ENCODE results near the gene PIP4P1.
"Not testable (repeated sequence)": the region's sequence is repeated elsewhere in the genome, so short reads cannot be mapped to it uniquely, and the experiment has no call there.

Gene PIP4P1

GRCh38 chr14:20458031-20458789 is 3.0 kb downstream of the PIP4P1 start:
- Histone ChIP-seq H3K9ac (ENCODE audit: low read length in 5 of 5) (peak overlapping the region in 1 of 5 donors; percentile 9), H3K27ac (ENCODE audit: low read depth, low read length) (peak overlapping the region; percentile 33), H3K4me1 (ENCODE audit: control insufficient read depth in 5 of 5, insufficient read depth in 5 of 5, low read length in 5 of 5) (peaks cover 12 to 62% (median 52%) of the 10 kb centered on the region in 5 donors), H3K27me3 (ENCODE audit: control insufficient read depth in 5 of 5, insufficient read depth in 4 of 5, low read length in 5 of 5) (no peaks in the 10 kb centered on the region), H3K4me3 (ENCODE audit: low read depth in 1 of 5, low read length in 5 of 5) (no peak overlapping the region), H3K36me3 (ENCODE audit: control insufficient read depth in 5 of 5, insufficient read depth in 5 of 5, low read length in 5 of 5) (peaks cover 12 to 33% (median 30%) of the 10 kb centered on the region in 5 donors), H3K9me3 (ENCODE audit: control insufficient read depth in 5 of 5, low read length in 5 of 5) (no peaks in the 10 kb centered on the region)

- H3K9ac ChIP-seq (ENCODE audit: low read length in 5 of 5): no peak overlapping the region
- no peaks in the 10 kb centered on the region for H3K27me3 ChIP-seq (ENCODE audit: control insufficient read depth in 5 of 5, insufficient read depth in 4 of 5, low read length in 5 of 5)
- peaks cover 12 to 63% (median 49%) of the 10 kb centered on the region in 5 donors for H3K4me1 ChIP-seq (ENCODE audit: control insufficient read depth in 5 of 5, insufficient read depth in 5 of 5, low read length in 5 of 5)
- H3K27ac ChIP-seq (ENCODE audit: low read depth, low read length): peak overlapping the region; percentile 94
- no peak overlapping the region for H3K4me3 ChIP-seq (ENCODE audit: low read depth in 1 of 5, low read length in 5 of 5)
- H3K36me3 ChIP-seq (ENCODE audit: control insufficient read depth in 5 of 5, insufficient read depth in 5 of 5, low read length in 5 of 5): peaks cover 12 to 39% (median 36%) of the 10 kb centered on the region in 5 donors
- no peaks in the 10 kb centered on the region for H3K9me3 ChIP-seq (ENCODE audit: control insufficient read depth in 5 of 5, low read length in 5 of 5)
Measured at GRCh38 chr14:20456971-20457370, 4.3 kb downstream of the PIP4P1 start.

GRCh38 chr14:20455355-20456300 is 5.6 kb downstream of the PIP4P1 start:
- no peaks in the 10 kb centered on the region for H3K9me3 ChIP-seq (ENCODE audit: control insufficient read depth in 5 of 5, low read length in 5 of 5)
- H3K27me3 ChIP-seq (ENCODE audit: control insufficient read depth in 5 of 5, insufficient read depth in 4 of 5, low read length in 5 of 5): no peaks in the 10 kb centered on the region
- H3K36me3 ChIP-seq (ENCODE audit: control insufficient read depth in 5 of 5, insufficient read depth in 5 of 5, low read length in 5 of 5): peaks cover 14 to 48% (median 43%) of the 10 kb centered on the region in 5 donors
- H3K9ac ChIP-seq (ENCODE audit: low read length in 5 of 5): peak overlapping the region; percentile 68 to 80 (median 73)
- peak overlapping the region; percentile 94 for H3K27ac ChIP-seq (ENCODE audit: low read depth, low read length)
- peak overlapping the region; percentile 82 to 95 (median 90) for H3K4me3 ChIP-seq (ENCODE audit: low read depth in 1 of 5, low read length in 5 of 5)
- H3K4me1 ChIP-seq (ENCODE audit: control insufficient read depth in 5 of 5, insufficient read depth in 5 of 5, low read length in 5 of 5): peaks cover 12 to 59% (median 46%) of the 10 kb centered on the region in 5 donors

GRCh38 chr14:20454516-20455354 is 6.5 kb downstream of the PIP4P1 start, which contains the start of the genes APEX1 and OSGEP:
Gene APEX1, plus strand, starts transcription at chr14:20455226. Its CDS starts 420 bp downstream, at chr14:20455646.
Gene OSGEP, minus strand, starts transcription at chr14:20454812. Its CDS starts 129 bp downstream, at chr14:20454683.
- H3K4me3 ChIP-seq (ENCODE audit: low read depth in 1 of 5, low read length in 5 of 5): peak within 1 kb of the TSS; percentile 82 to 95 (median 90)
- H3K9me3 ChIP-seq (ENCODE audit: control insufficient read depth in 5 of 5, low read length in 5 of 5): no peaks in the 10 kb centered on the region
- H3K9ac ChIP-seq (ENCODE audit: low read length in 5 of 5): peak within 1 kb of the TSS; percentile 68 to 82 (median 80)
- peaks cover 6 to 50% (median 37%) of the 10 kb centered on the region in 5 donors for H3K4me1 ChIP-seq (ENCODE audit: control insufficient read depth in 5 of 5, insufficient read depth in 5 of 5, low read length in 5 of 5)
- H3K27ac ChIP-seq (ENCODE audit: low read depth, low read length): peak within 1 kb of the TSS; percentile 94
- H3K27me3 ChIP-seq (ENCODE audit: control insufficient read depth in 5 of 5, insufficient read depth in 4 of 5, low read length in 5 of 5): no peaks in the 10 kb centered on the region
- peaks cover 20 to 57% (median 50%) of the 10 kb centered on the region in 5 donors for H3K36me3 ChIP-seq (ENCODE audit: control insufficient read depth in 5 of 5, insufficient read depth in 5 of 5, low read length in 5 of 5)

- H3K9ac ChIP-seq (ENCODE audit: low read length in 5 of 5); H3K27ac ChIP-seq (ENCODE audit: low read depth, low read length); H3K9me3 ChIP-seq (ENCODE audit: control insufficient read depth in 5 of 5, low read length in 5 of 5); H3K4me3 ChIP-seq (ENCODE audit: low read depth in 1 of 5, low read length in 5 of 5); H3K27me3 ChIP-seq (ENCODE audit: control insufficient read depth in 5 of 5, insufficient read depth in 4 of 5, low read length in 5 of 5): not testable (repeated sequence)
- Histone ChIP-seq H3K36me3 (ENCODE audit: control insufficient read depth in 5 of 5, insufficient read depth in 5 of 5, low read length in 5 of 5) (peaks cover 26 to 58% (median 52%) of the 10 kb centered on the region in 5 donors), H3K4me1 (ENCODE audit: control insufficient read depth in 5 of 5, insufficient read depth in 5 of 5, low read length in 5 of 5) (peaks cover 6 to 39% (median 30%) of the 10 kb centered on the region in 5 donors)
Measured at GRCh38 chr14:20452831-20453230, 8.4 kb downstream of the PIP4P1 start.

GRCh38 chr14:20446889-20447288 is 14.3 kb downstream of the PIP4P1 start:
- no peaks in the 10 kb centered on the region for H3K27me3 ChIP-seq (ENCODE audit: control insufficient read depth in 5 of 5, insufficient read depth in 4 of 5, low read length in 5 of 5)
- H3K9me3 ChIP-seq (ENCODE audit: control insufficient read depth in 5 of 5, low read length in 5 of 5): no peaks in the 10 kb centered on the region
- H3K9ac ChIP-seq (ENCODE audit: low read length in 5 of 5): no peak overlapping the region
- no peak overlapping the region for H3K27ac ChIP-seq (ENCODE audit: low read depth, low read length)
- peaks cover 34 to 66% (median 56%) of the 10 kb centered on the region in 5 donors for H3K36me3 ChIP-seq (ENCODE audit: control insufficient read depth in 5 of 5, insufficient read depth in 5 of 5, low read length in 5 of 5)
- peaks cover 0 to 3% (median 0%) of the 10 kb centered on the region in 5 donors for H3K4me1 ChIP-seq (ENCODE audit: control insufficient read depth in 5 of 5, insufficient read depth in 5 of 5, low read length in 5 of 5)
- H3K4me3 ChIP-seq (ENCODE audit: low read depth in 1 of 5, low read length in 5 of 5): no peak overlapping the region

- not testable (repeated sequence) for H3K4me3 ChIP-seq (ENCODE audit: low read depth in 1 of 5, low read length in 5 of 5); H3K27ac ChIP-seq (ENCODE audit: low read depth, low read length); H3K9me3 ChIP-seq (ENCODE audit: control insufficient read depth in 5 of 5, low read length in 5 of 5); H3K4me1 ChIP-seq (ENCODE audit: control insufficient read depth in 5 of 5, insufficient read depth in 5 of 5, low read length in 5 of 5); H3K9ac ChIP-seq (ENCODE audit: low read length in 5 of 5); H3K27me3 ChIP-seq (ENCODE audit: control insufficient read depth in 5 of 5, insufficient read depth in 4 of 5, low read length in 5 of 5)
- peaks cover 19 to 36% (median 32%) of the 10 kb centered on the region in 5 donors for H3K36me3 ChIP-seq (ENCODE audit: control insufficient read depth in 5 of 5, insufficient read depth in 5 of 5, low read length in 5 of 5)
Measured at GRCh38 chr14:20443650-20444049, 17.6 kb downstream of the PIP4P1 start.

- H3K27ac ChIP-seq (ENCODE audit: low read depth, low read length): no peak overlapping the region
- H3K4me3 ChIP-seq (ENCODE audit: low read depth in 1 of 5, low read length in 5 of 5): no peak overlapping the region
- H3K9me3 ChIP-seq (ENCODE audit: control insufficient read depth in 5 of 5, low read length in 5 of 5): no peaks in the 10 kb centered on the region
- no peak overlapping the region for H3K9ac ChIP-seq (ENCODE audit: low read length in 5 of 5)
- H3K27me3 ChIP-seq (ENCODE audit: control insufficient read depth in 5 of 5, insufficient read depth in 4 of 5, low read length in 5 of 5): peaks cover 0 to 3% (median 0%) of the 10 kb centered on the region in 5 donors
- H3K36me3 ChIP-seq (ENCODE audit: control insufficient read depth in 5 of 5, insufficient read depth in 5 of 5, low read length in 5 of 5): peaks cover 3 to 14% (median 10%) of the 10 kb centered on the region in 5 donors
- peaks cover 1 to 9% (median 3%) of the 10 kb centered on the region in 5 donors for H3K4me1 ChIP-seq (ENCODE audit: control insufficient read depth in 5 of 5, insufficient read depth in 5 of 5, low read length in 5 of 5)
Measured at GRCh38 chr14:20441461-20441860, 19.8 kb downstream of the PIP4P1 start.

GRCh38 chr14:20440882-20441281 is 20.4 kb downstream of the PIP4P1 start:
- H3K36me3 ChIP-seq (ENCODE audit: control insufficient read depth in 5 of 5, insufficient read depth in 5 of 5, low read length in 5 of 5): peaks cover under 1 to 8% (median 5%) of the 10 kb centered on the region in 5 donors
- H3K27ac ChIP-seq (ENCODE audit: low read depth, low read length): no peak overlapping the region
- H3K27me3 ChIP-seq (ENCODE audit: control insufficient read depth in 5 of 5, insufficient read depth in 4 of 5, low read length in 5 of 5): peaks cover 0 to 3% (median 0%) of the 10 kb centered on the region in 5 donors

More at GRCh38 chr14:20440882-20441281, 20.4 kb downstream of the PIP4P1 start:
- Histone ChIP-seq H3K4me3 (ENCODE audit: low read depth in 1 of 5, low read length in 5 of 5) (no peak overlapping the region), H3K9me3 (ENCODE audit: control insufficient read depth in 5 of 5, low read length in 5 of 5) (no peaks in the 10 kb centered on the region), H3K9ac (ENCODE audit: low read length in 5 of 5) (no peak overlapping the region), H3K4me1 (ENCODE audit: control insufficient read depth in 5 of 5, insufficient read depth in 5 of 5, low read length in 5 of 5) (peaks cover 1 to 9% (median 3%) of the 10 kb centered on the region in 5 donors)

Measured in subcutaneous abdominal adipose tissue (tissue), 5 donors.